SK-N-SH treated with all-trans-retinoic acid at 6 μM for 48 hours (cell line): ENCODE measurements around the gene CFAP97.

Experiments
- ATAC-seq: fragments of 200-7000 bp; cut with Tn5 transposase; 3 replicates; pipeline ENCODE4 v1.9.1; 2020; ENCODE audit warnings: mild to moderate bottlenecking, moderate library complexity
- ARNTL ChIP-seq: fragments of 450-650 bp; formaldehyde crosslinking; IDR thresholded peaks from 2 replicates; pipeline ENCODE4 v1.5.0; 2020; ENCODE audit warnings: low read depth, mild to moderate bottlenecking, moderate library complexity, borderline replicate concordance
- BACH2 ChIP-seq: fragments of 250-450 bp; sonication (Bioruptor Pico); IDR thresholded peaks from 2 replicates; pipeline ENCODE4 v1.9.0; 2021; ENCODE audit warnings: mild to moderate bottlenecking, borderline replicate concordance
- CSDC2 ChIP-seq: fragments of 250-450 bp; sonication (Bioruptor Pico); IDR thresholded peaks from 2 replicates; pipeline ENCODE4 v1.5.0; 2020; ENCODE audit warnings: mild to moderate bottlenecking, moderate library complexity
- ESRRG ChIP-seq: fragments of 250-450 bp; sonication (Bioruptor Pico); IDR thresholded peaks from 2 replicates; pipeline ENCODE4 v1.6.1; 2021; ENCODE audit warnings: mild to moderate bottlenecking
- GLIS3 ChIP-seq: fragments of 250-450 bp; sonication (Bioruptor Pico); IDR thresholded peaks from 2 replicates; pipeline ENCODE4 v1.5.0; 2020; ENCODE audit warnings: mild to moderate bottlenecking, moderate library complexity
- ISL1 ChIP-seq: fragments of 250-450 bp; sonication (Bioruptor Pico); IDR thresholded peaks from 2 replicates; pipeline ENCODE4 v2.1.2; 2022; ENCODE audit warnings: mild to moderate bottlenecking, moderate library complexity
- OSR1 ChIP-seq: fragments of 250-450 bp; sonication (Bioruptor Pico); IDR thresholded peaks from 2 replicates; pipeline ENCODE4 v1.8.0; 2022; ENCODE audit warnings: moderate library complexity, mild to moderate bottlenecking, inconsistent platforms
- POU6F1 ChIP-seq: fragments of 250-450 bp; sonication (Bioruptor Pico); IDR thresholded peaks from 2 replicates; pipeline ENCODE4 v1.8.0; 2021; ENCODE audit warnings: low read depth, mild to moderate bottlenecking, moderate library complexity, borderline replicate concordance
- PPARA ChIP-seq: fragments of 250-450 bp; sonication (Bioruptor Pico); IDR thresholded peaks from 2 replicates; pipeline ENCODE4 v1.5.0; 2020; ENCODE audit warnings: mild to moderate bottlenecking, borderline replicate concordance
- RARB ChIP-seq: fragments of 250-450 bp; sonication (Bioruptor Pico); IDR thresholded peaks from 2 replicates; pipeline ENCODE4 v1.8.0; 2021; ENCODE audit warnings: mild to moderate bottlenecking, moderate library complexity
- SNAI2 ChIP-seq: fragments of 250-450 bp; sonication (Bioruptor Pico); IDR thresholded peaks from 2 replicates; pipeline ENCODE4 v1.5.0; 2020; ENCODE audit warnings: mild to moderate bottlenecking, moderate library complexity
- TCF4 ChIP-seq: fragments of 250-450 bp; sonication (Bioruptor Pico); IDR thresholded peaks from 2 replicates; pipeline ENCODE4 v1.8.0; 2021; ENCODE audit warnings: mild to moderate bottlenecking, moderate library complexity, borderline replicate concordance
- ZC3H10 ChIP-seq: fragments of 250-450 bp; sonication (Bioruptor Pico); IDR thresholded peaks from 2 replicates; pipeline ENCODE4 v1.5.1; 2021; ENCODE audit warnings: mild to moderate bottlenecking, moderate library complexity
- ZFP3 ChIP-seq: fragments of 250-450 bp; sonication (Bioruptor Pico); IDR thresholded peaks from 2 replicates; pipeline ENCODE4 v1.5.0; 2020; ENCODE audit warnings: mild to moderate bottlenecking, moderate library complexity
- ZNF565 ChIP-seq: fragments of 450-650 bp; formaldehyde crosslinking; conservative IDR thresholded peaks from 2 replicates; pipeline ENCODE4 v1.5.0; 2020; ENCODE audit warnings: low read depth, mild to moderate bottlenecking, moderate library complexity
- ZNF70 ChIP-seq: fragments of 450-650 bp; formaldehyde crosslinking; IDR thresholded peaks from 2 replicates; pipeline ENCODE4 v1.5.0; 2020; ENCODE audit warnings: mild to moderate bottlenecking, moderate library complexity
- ZNF8 ChIP-seq: fragments of 450-650 bp; formaldehyde crosslinking; IDR thresholded peaks from 2 replicates; pipeline ENCODE4 v1.5.0; 2020; ENCODE audit warnings: mild to moderate bottlenecking, moderate library complexity
- TF ChIP-seq, protein P1 (sequence below): fragments of 250-450 bp; sonication (Bioruptor Pico); IDR thresholded peaks from 2 replicates; pipeline ENCODE4 v1.8.0; 2020; ENCODE audit warnings: mild to moderate bottlenecking, moderate library complexity, borderline replicate concordance
- TF ChIP-seq, protein P2 (sequence below): fragments of 250-450 bp; sonication (Bioruptor Pico); IDR thresholded peaks from 2 replicates; pipeline ENCODE4 v1.5.0; 2020; ENCODE audit warnings: mild to moderate bottlenecking, moderate library complexity
- TF ChIP-seq, protein P3 (sequence below): fragments of 250-450 bp; sonication (Bioruptor Pico); IDR thresholded peaks from 2 replicates; pipeline ENCODE4 v1.5.1; 2020; ENCODE audit warnings: low read depth, mild to moderate bottlenecking, moderate library complexity

The CFAP97 gene

GRCh38 chr4:185190306-185190856 is 13.4 kb downstream of the CFAP97 start:
- TF ChIP-seq CSDC2 (CRISPR knock-in tag) (no peak), ESRRG (no peak), ZFP3 (no peak), ZNF8 (CRISPR knock-in tag) (no peak), ISL1 (CRISPR knock-in tag) (no peak), POU6F1 (CRISPR knock-in tag) (no peak), ZC3H10 (CRISPR knock-in tag) (no peak), PPARA (CRISPR knock-in tag) (no peak), ZNF70 (CRISPR knock-in tag) (no peak), BACH2 (no peak)
- TF ChIP-seq, protein P1, sequence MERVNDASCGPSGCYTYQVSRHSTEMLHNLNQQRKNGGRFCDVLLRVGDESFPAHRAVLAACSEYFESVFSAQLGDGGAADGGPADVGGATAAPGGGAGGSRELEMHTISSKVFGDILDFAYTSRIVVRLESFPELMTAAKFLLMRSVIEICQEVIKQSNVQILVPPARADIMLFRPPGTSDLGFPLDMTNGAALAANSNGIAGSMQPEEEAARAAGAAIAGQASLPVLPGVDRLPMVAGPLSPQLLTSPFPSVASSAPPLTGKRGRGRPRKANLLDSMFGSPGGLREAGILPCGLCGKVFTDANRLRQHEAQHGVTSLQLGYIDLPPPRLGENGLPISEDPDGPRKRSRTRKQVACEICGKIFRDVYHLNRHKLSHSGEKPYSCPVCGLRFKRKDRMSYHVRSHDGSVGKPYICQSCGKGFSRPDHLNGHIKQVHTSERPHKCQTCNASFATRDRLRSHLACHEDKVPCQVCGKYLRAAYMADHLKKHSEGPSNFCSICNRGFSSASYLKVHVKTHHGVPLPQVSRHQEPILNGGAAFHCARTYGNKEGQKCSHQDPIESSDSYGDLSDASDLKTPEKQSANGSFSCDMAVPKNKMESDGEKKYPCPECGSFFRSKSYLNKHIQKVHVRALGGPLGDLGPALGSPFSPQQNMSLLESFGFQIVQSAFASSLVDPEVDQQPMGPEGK (CRISPR knock-in tag), result no peak
- TF ChIP-seq, all 23 proteins: peak for 0
- no peak for ATAC-seq

DNA sequence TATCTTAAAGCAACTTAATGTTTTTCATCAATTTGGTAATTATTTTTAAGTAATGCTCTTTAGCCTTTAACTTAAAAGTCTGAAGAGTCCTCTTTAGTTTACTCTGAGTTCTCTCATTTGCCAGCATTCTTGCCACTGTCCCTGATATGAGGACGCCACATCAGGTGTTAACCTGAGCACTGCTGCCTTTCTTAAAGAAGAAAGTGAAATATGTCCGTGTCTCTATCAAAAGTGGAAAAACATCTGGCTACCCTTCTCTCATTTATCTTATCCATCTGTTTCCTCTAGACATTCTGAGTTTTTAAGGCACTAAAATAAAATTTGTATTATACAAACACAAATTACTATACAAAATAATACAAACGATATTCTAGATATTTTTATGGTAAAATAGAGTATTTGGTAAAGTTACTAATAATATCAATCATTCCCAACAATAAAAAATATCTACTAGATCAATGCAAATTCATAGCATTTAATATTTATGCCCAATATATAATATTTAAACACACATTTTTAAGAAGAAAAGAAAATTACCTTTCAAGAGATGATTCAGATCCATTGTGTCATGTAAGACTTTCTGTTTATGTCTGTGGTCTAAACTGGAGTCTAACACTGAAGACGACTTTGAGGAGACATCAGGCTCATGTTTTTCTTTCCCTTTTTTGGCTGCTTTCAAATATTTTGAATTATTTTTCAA is 14.0 kb downstream of the CFAP97 start:
- no peak for TF ChIP-seq ARNTL (CRISPR knock-in tag)
- TF ChIP-seq, protein P2, sequence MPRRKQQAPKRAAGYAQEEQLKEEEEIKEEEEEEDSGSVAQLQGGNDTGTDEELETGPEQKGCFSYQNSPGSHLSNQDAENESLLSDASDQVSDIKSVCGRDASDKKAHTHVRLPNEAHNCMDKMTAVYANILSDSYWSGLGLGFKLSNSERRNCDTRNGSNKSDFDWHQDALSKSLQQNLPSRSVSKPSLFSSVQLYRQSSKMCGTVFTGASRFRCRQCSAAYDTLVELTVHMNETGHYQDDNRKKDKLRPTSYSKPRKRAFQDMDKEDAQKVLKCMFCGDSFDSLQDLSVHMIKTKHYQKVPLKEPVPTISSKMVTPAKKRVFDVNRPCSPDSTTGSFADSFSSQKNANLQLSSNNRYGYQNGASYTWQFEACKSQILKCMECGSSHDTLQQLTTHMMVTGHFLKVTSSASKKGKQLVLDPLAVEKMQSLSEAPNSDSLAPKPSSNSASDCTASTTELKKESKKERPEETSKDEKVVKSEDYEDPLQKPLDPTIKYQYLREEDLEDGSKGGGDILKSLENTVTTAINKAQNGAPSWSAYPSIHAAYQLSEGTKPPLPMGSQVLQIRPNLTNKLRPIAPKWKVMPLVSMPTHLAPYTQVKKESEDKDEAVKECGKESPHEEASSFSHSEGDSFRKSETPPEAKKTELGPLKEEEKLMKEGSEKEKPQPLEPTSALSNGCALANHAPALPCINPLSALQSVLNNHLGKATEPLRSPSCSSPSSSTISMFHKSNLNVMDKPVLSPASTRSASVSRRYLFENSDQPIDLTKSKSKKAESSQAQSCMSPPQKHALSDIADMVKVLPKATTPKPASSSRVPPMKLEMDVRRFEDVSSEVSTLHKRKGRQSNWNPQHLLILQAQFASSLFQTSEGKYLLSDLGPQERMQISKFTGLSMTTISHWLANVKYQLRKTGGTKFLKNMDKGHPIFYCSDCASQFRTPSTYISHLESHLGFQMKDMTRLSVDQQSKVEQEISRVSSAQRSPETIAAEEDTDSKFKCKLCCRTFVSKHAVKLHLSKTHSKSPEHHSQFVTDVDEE (CRISPR knock-in tag), result no peak
- no peak for TF ChIP-seq ISL1 (CRISPR knock-in tag)
- TF ChIP-seq OSR1 (CRISPR knock-in tag), result no peak
- no peak for TF ChIP-seq SNAI2 (CRISPR knock-in tag)
- TF ChIP-seq POU6F1 (CRISPR knock-in tag), result no peak
- no peak for TF ChIP-seq CSDC2 (CRISPR knock-in tag)
- no peak for TF ChIP-seq TCF4 (CRISPR knock-in tag)
- ATAC-seq, result no peak

DNA sequence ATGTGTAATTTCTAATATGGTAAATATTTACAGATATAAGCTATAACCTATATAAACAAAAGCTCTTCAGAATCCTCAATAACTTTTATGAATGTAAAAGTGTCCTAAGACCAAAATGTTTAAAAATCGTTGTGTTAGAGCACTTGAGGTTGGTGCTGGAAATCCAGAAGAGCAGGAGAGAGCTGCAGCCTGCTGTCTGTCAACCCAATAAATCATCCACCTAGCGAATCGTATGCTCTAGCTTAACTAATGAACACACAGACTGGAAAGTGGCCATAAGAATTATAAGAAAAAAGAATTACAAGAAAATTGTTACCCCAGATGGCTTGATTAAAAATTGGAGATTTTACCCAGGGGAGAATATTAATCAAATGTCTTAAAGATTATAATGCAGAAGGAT is 17.0 kb downstream of the CFAP97 start:
- ATAC-seq, result no peak
- TF ChIP-seq ZNF565 (CRISPR knock-in tag), result no peak
- no peak for TF ChIP-seq TCF4 (CRISPR knock-in tag)
- TF ChIP-seq, protein P2 (CRISPR knock-in tag), result no peak
- TF ChIP-seq ZNF70 (CRISPR knock-in tag), result no peak
- TF ChIP-seq ESRRG, result no peak
- no peak for TF ChIP-seq SNAI2 (CRISPR knock-in tag)
- TF ChIP-seq, protein P3, sequence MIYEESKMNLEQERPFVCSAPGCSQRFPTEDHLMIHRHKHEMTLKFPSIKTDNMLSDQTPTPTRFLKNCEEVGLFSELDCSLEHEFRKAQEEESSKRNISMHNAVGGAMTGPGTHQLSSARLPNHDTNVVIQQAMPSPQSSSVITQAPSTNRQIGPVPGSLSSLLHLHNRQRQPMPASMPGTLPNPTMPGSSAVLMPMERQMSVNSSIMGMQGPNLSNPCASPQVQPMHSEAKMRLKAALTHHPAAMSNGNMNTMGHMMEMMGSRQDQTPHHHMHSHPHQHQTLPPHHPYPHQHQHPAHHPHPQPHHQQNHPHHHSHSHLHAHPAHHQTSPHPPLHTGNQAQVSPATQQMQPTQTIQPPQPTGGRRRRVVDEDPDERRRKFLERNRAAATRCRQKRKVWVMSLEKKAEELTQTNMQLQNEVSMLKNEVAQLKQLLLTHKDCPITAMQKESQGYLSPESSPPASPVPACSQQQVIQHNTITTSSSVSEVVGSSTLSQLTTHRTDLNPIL, result no peak
- TF ChIP-seq GLIS3 (CRISPR knock-in tag), result no peak
- no peak for TF ChIP-seq BACH2
- TF ChIP-seq, protein P1 (CRISPR knock-in tag), result no peak
- TF ChIP-seq ZFP3, result no peak
- no peak for TF ChIP-seq RARB (CRISPR knock-in tag)
